Measurements from ENCODE around the gene R3HDM4.

Gene R3HDM4

GRCh38 chr19:952049-952679, 39.1 kb upstream of the R3HDM4 start:
- H3K4me3 ChIP-seq (ENCODE audit: low read depth, low read length), result no peak overlapping the region
- H3K27me3 ChIP-seq (ENCODE audit: control insufficient read depth, insufficient read depth, low read length), result no peaks in the 10 kb centered on the region
- H2AFZ ChIP-seq, result no peak overlapping the region
- no peak for TF ChIP-seq CTCF (IDR thresholded peaks at IDR 0.05)
- H3K9ac ChIP-seq, result no peak overlapping the region
- no peak overlapping the region for H3K27ac ChIP-seq
- no peaks in the 10 kb centered on the region for H3K9me3 ChIP-seq (ENCODE audit: control insufficient read depth, low read length)
- peaks cover 67% of the 10 kb centered on the region for H3K79me2 ChIP-seq
- H3K36me3 ChIP-seq (ENCODE audit: control insufficient read depth, insufficient read depth, low read length), result no peaks in the 10 kb centered on the region
- H3K4me2 ChIP-seq (ENCODE audit: low read length), result peak overlapping the region; percentile 87
- peaks cover 10% of the 10 kb centered on the region for H3K4me1 ChIP-seq

- H3K4me1 ChIP-seq, result peaks cover 10% of the 10 kb centered on the region
- H3K9me3 ChIP-seq (ENCODE audit: control insufficient read depth, low read length), result no peaks in the 10 kb centered on the region
- TF ChIP-seq CTCF (IDR thresholded peaks at IDR 0.05), result no peak
- no peak overlapping the region for H3K4me2 ChIP-seq (ENCODE audit: low read length)
- no peak overlapping the region for H2AFZ ChIP-seq
- H3K9ac ChIP-seq, result no peak overlapping the region
- H3K27ac ChIP-seq, result no peak overlapping the region
- H3K79me2 ChIP-seq, result peaks cover 68% of the 10 kb centered on the region
- no peaks in the 10 kb centered on the region for H3K36me3 ChIP-seq (ENCODE audit: control insufficient read depth, insufficient read depth, low read length)
- H3K27me3 ChIP-seq (ENCODE audit: control insufficient read depth, insufficient read depth, low read length), result no peaks in the 10 kb centered on the region
- no peak overlapping the region for H3K4me3 ChIP-seq (ENCODE audit: low read depth, low read length)
Measured at GRCh38 chr19:950352-951066, 37.5 kb upstream of the R3HDM4 start.

DNA sequence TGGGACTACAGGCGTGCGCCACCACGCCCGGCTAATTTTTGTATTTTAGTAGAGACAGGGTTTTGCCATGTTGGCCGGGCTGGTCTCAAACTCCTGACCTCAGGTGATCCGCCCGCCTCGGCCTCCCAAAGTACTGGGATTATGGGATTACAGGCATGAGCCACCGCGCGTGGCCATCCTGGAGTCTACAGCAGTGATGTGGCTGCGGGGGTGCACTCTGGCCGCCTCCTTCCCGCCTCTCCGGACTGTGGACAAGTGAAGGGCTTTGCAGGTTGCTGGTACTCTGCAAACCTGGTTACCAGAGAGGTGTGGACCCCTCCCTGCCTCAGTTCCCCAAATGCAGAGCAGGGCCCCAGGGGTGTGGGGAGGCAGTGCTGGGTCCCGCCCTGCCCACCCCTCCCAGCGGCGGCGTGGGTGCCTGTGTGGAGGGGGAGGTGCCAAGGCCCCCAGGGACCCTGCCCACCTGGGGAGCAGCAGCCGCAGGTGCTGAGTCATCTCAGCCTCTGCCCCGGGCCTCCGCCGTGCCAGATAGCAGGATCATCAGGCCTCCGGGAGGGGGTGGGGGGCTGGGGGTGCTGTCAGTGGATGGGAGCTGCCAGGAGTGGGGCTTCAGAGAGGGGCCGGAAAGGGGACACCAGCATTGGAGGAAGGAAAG, 36.0 kb upstream of the R3HDM4 start:
- Histone ChIP-seq H3K4me2 (ENCODE audit: low read length) (no peak overlapping the region), H2AFZ (no peak overlapping the region), H3K27me3 (ENCODE audit: control insufficient read depth, insufficient read depth, low read length) (no peaks in the 10 kb centered on the region), H3K27ac (no peak overlapping the region), H3K36me3 (ENCODE audit: control insufficient read depth, insufficient read depth, low read length) (no peaks in the 10 kb centered on the region), H3K9me3 (ENCODE audit: control insufficient read depth, low read length) (no peaks in the 10 kb centered on the region), H3K4me3 (ENCODE audit: low read depth, low read length) (no peak overlapping the region), H3K9ac (no peak overlapping the region), H3K79me2 (peaks cover 71% of the 10 kb centered on the region), H3K4me1 (peaks cover 10% of the 10 kb centered on the region)
- no peak for TF ChIP-seq CTCF (IDR thresholded peaks at IDR 0.05)

DNA sequence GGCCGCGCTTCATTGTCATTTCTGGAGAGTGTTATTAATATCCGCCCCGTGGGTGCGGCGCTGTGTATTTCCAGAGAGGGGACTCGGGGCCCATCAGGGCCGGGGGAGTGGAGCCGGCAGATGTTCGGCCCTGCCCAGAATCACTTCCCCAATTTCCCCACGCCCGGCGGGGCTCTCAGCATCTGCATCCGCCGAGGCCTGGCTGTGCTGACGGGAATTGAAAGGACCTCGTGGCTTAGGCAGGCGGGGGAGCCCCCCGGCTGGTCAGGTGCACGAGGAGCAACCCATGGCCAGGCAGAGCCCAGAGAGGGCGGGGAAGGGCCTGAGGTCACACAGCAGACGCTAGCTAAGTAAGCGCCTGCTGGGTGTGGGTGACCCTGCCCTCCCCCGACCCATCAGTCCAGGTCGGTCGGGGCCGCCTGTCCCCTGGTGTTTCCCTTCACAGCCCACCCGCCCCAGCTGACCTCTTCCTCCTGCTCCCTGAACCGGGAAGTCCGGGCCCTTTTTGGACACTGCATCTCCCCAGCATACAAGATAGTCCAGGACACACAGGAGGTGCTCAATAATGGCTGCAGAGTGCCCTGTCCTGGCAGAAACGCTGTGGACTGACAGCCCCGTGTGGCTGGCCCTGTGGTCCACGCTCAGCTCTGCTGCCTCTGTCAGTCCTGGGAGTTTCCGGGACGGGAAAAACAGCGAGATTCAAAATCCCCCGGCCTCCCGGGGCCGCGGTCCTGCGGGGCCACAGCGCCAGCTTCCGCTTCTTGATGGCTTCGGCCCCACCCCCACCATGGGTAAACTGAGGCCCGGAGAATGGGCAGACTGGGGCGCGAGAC, 34.9 kb upstream of the R3HDM4 start:
- H3K4me3 ChIP-seq (ENCODE audit: low read depth, low read length), result no peak overlapping the region
- peaks cover 66% of the 10 kb centered on the region for H3K79me2 ChIP-seq
- no peak overlapping the region for H2AFZ ChIP-seq
- TF ChIP-seq CTCF (IDR thresholded peaks at IDR 0.05), result no peak
- H3K27me3 ChIP-seq (ENCODE audit: control insufficient read depth, insufficient read depth, low read length), result no peaks in the 10 kb centered on the region
- H3K36me3 ChIP-seq (ENCODE audit: control insufficient read depth, insufficient read depth, low read length), result no peaks in the 10 kb centered on the region
- no peak overlapping the region for H3K27ac ChIP-seq
- no peaks in the 10 kb centered on the region for H3K9me3 ChIP-seq (ENCODE audit: control insufficient read depth, low read length)
- H3K9ac ChIP-seq, result no peak overlapping the region
- H3K4me1 ChIP-seq, result peaks cover 5% of the 10 kb centered on the region
- H3K4me2 ChIP-seq (ENCODE audit: low read length), result no peak overlapping the region

Measured in parathyroid adenoma (tissue), 2 donors.